VCaP (cell line): ENCODE results near the gene ADAMTS12.

ENCODE experiments used
- H3K27ac ChIP-seq: fragments of 450-650 bp; 2 replicates; pipeline ENCODE4 v1.5.1; 2017
- CTCF ChIP-seq: fragments of 450-650 bp; conservative IDR thresholded peaks from 2 replicates; pipeline ENCODE4 v1.5.1; 2017; ENCODE audit warnings: mild to moderate bottlenecking, moderate library complexity

The ADAMTS12 gene

GRCh38 chr5:33800241-33800950 lies 91.4 kb downstream of the ADAMTS12 start:
- no peak overlapping the region for H3K27ac ChIP-seq
- TF ChIP-seq CTCF = no peak

- TF ChIP-seq CTCF = no peak
- H3K27ac ChIP-seq = no peak overlapping the region
These were observed 96.3 kb downstream of the ADAMTS12 start for GRCh38 chr5:33795496-33795895.

GRCh38 chr5:33794550-33795181 lies 97.1 kb downstream of the ADAMTS12 start:
- no peak for TF ChIP-seq CTCF
- H3K27ac ChIP-seq = no peak overlapping the region

- TF ChIP-seq CTCF = no peak
- no peak overlapping the region for H3K27ac ChIP-seq
These were observed 97.8 kb downstream of the ADAMTS12 start for GRCh38 chr5:33793836-33794549.

- no peak for TF ChIP-seq CTCF
These were observed 98.5 kb downstream of the ADAMTS12 start for GRCh38 chr5:33793276-33793675.

GRCh38 chr5:33792559-33792958 lies 99.2 kb downstream of the ADAMTS12 start:
- H3K27ac ChIP-seq = no peak overlapping the region
- no peak for TF ChIP-seq CTCF

More at GRCh38 chr5:33793276-33793675, 98.5 kb downstream of the ADAMTS12 start:
- no peak overlapping the region for H3K27ac ChIP-seq

GRCh38 chr5:33789567-33789957 lies 102.2 kb downstream of the ADAMTS12 start:
- H3K27ac ChIP-seq = no peak overlapping the region
- TF ChIP-seq CTCF = no peak
